ENCODE data around the gene ITGA4. TPM values are rescaled to one million over a fixed set of nuclear protein-coding genes. Genes with fewer than 3 reads are reported as not detected.

ITGA4 gene
- total and polyA plus RNA-seq, 11 donors = 0.23 to 16.5 (median 1.7) TPM

- Histone ChIP-seq H3K27ac (no peak overlapping the region), H3K4me1 (peaks cover 0 to 16% (median 0%) of the 10 kb centered on the region in 12 donors), H3K9me3 (no peaks in the 10 kb centered on the region), H3K27me3 (no peaks in the 10 kb centered on the region), H3K4me3 (no peak overlapping the region), H3K36me3 (peaks cover 0 to 17% (median 0%) of the 10 kb centered on the region in 9 donors)
- no peak for DNase-seq
- no peak for ATAC-seq
- WGBS, 4 donors = 62 to 64% (median 63%) methylated on average over 3 of the region's 3 CpGs
- TF ChIP-seq POLR2A (IDR thresholded peaks at IDR 0.05) (no peak), CTCF (IDR thresholded peaks at IDR 0.05) (no peak)
- intact Hi-C loops (cut with DNase I) = no loop called here
Observed at GRCh38 chr2:181474222-181474881, 17.2 kb downstream of the ITGA4 start.

- no peak overlapping the region for H3K27ac ChIP-seq
- 81 to 88% (median 81%) methylated on average over 2 of the region's 2 CpGs for WGBS, 4 donors
- no peaks in the 10 kb centered on the region for H3K4me1 ChIP-seq
- no peaks in the 10 kb centered on the region for H3K9me3 ChIP-seq
- no peak for ATAC-seq
- no peak for TF ChIP-seq CTCF (IDR thresholded peaks at IDR 0.05)
- TF ChIP-seq POLR2A (IDR thresholded peaks at IDR 0.05) = no peak
- peaks cover 0 to 69% (median 0%) of the 10 kb centered on the region in 9 donors for H3K36me3 ChIP-seq
- intact Hi-C loops (cut with DNase I) = no loop called here
- H3K4me3 ChIP-seq = no peak overlapping the region
- DNase-seq = no peak
- H3K27me3 ChIP-seq = no peaks in the 10 kb centered on the region
Observed at GRCh38 chr2:181483211-181483610, 26.0 kb downstream of the ITGA4 start.

- Histone ChIP-seq H3K36me3 (peaks cover 0 to 72% (median 0%) of the 10 kb centered on the region in 9 donors), H3K9me3 (no peaks in the 10 kb centered on the region), H3K4me1 (no peaks in the 10 kb centered on the region), H3K4me3 (no peak overlapping the region), H3K27ac (no peak overlapping the region), H3K27me3 (no peaks in the 10 kb centered on the region)
- DNase-seq (no peak), ATAC-seq (no peak)
- TF ChIP-seq CTCF (IDR thresholded peaks at IDR 0.05) = no peak
- TF ChIP-seq POLR2A (IDR thresholded peaks at IDR 0.05) = no peak
- intact Hi-C loops (cut with DNase I) = no loop called here
- WGBS, 4 donors = 79 to 91% (median 85%) methylated on average over 1 of the region's 1 CpG
Observed at GRCh38 chr2:181483876-181484275, 26.7 kb downstream of the ITGA4 start.

GRCh38 chr2:181484851-181485637 lies 27.9 kb downstream of the ITGA4 start:
- DNase-seq (no peak), ATAC-seq (no peak)
- Histone ChIP-seq H3K9me3 (no peaks in the 10 kb centered on the region), H3K4me3 (no peak overlapping the region), H3K36me3 (peaks cover 0 to 72% (median 0%) of the 10 kb centered on the region in 9 donors), H3K27me3 (no peaks in the 10 kb centered on the region), H3K4me1 (no peaks in the 10 kb centered on the region), H3K27ac (no peak overlapping the region)
- 72 to 93% (median 83%) methylated on average over 5 of the region's 5 CpGs for WGBS, 4 donors
- intact Hi-C loops (cut with DNase I) = no loop called here
- TF ChIP-seq CTCF (IDR thresholded peaks at IDR 0.05) (no peak), POLR2A (IDR thresholded peaks at IDR 0.05) (no peak)
